ENCODE results near the gene C4BPB.

DNA sequence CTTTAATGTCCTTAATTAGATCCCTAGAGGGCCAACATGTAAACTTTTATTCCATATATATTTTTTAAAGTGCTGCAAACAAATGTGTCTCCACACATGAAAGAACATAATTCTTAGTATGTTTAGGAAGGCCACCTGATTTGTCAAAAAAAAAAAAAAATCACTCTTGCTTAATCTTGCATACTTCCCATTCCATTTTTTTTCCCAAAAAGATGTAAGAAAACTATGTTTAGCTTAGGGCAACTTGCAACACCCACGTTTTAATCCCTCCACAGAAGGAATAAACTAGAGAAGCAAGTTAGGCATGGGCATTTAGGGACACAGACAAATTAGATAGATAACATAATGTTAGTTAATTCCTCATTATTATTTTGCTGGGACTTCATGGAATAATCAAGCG, 43.2 kb upstream of the C4BPB start:
- TF ChIP-seq, protein P1, sequence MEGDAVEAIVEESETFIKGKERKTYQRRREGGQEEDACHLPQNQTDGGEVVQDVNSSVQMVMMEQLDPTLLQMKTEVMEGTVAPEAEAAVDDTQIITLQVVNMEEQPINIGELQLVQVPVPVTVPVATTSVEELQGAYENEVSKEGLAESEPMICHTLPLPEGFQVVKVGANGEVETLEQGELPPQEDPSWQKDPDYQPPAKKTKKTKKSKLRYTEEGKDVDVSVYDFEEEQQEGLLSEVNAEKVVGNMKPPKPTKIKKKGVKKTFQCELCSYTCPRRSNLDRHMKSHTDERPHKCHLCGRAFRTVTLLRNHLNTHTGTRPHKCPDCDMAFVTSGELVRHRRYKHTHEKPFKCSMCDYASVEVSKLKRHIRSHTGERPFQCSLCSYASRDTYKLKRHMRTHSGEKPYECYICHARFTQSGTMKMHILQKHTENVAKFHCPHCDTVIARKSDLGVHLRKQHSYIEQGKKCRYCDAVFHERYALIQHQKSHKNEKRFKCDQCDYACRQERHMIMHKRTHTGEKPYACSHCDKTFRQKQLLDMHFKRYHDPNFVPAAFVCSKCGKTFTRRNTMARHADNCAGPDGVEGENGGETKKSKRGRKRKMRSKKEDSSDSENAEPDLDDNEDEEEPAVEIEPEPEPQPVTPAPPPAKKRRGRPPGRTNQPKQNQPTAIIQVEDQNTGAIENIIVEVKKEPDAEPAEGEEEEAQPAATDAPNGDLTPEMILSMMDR (conservative IDR thresholded peaks at IDR 0.05 in 1 of 2, IDR thresholded peaks at IDR 0.05 in 1 of 2; ENCODE audit: low read depth in 1 of 2, low read length in 2 of 2) = no peak
- no peak for TF ChIP-seq EZH2 (IDR thresholded peaks at IDR 0.05; ENCODE audit: low read length, missing control alignments)
